ENCODE data around the gene KDF1. TPM values are rescaled to one million over a fixed set of nuclear protein-coding genes. Genes with fewer than 3 reads are reported as not detected.

The KDF1 gene
- total RNA-seq, 1 experiment from 2014 or later = 23.0 TPM

DNA sequence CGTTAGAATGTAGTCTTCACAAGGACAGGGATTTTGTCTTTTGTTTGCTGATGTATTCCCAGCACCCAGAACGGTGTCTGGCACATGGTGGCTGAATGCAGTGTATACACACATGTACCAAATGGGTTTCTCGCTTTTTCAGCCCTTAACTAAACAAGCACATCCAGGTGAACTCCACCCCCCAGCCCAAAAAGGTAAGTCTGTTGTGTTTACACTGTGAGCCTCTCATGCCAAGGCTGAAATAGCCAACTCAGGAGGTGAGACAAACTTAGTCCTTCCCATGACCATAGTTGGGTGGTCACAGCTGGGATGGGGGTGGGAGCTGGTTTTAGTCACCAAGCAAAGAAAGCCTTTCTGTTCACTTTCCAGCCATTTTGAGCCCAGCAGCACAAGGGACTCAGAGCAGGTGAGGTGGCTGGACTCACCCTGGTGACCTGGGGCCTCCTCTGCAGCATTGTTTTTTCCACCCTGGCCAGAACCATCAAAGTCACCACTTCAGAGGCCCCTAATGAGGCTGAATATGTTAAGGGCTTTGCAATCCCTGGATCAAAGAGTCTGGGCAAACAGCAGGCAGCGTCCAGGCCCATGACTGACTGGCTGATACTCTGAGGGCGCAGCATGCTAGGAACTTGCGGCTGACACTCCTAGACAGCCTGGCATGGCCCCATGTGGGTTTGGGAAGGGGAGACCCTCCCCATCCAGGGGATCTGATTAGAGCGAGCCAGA is 43.6 kb upstream of the KDF1 start:
- H3K4me2 ChIP-seq (ENCODE audit: low read length) = peak overlapping the region; percentile 5; the same call in 1 of the 2 replicates
- 0 out of 2 replicates have a peak, but pooled peaks have one; percentile 4 for TF ChIP-seq POLR2AphosphoS5 (IDR thresholded peaks at IDR 0.05; ENCODE audit: low read depth, low read length)
- no peak for TF ChIP-seq POLR2A (IDR thresholded peaks at IDR 0.05; ENCODE audit: borderline replicate concordance, extremely low read depth, insufficient read depth, insufficient read length)

GRCh38 chr1:27001570-27002360 is 41.5 kb upstream of the KDF1 start:
- no TSS peak for BruUV-seq (replicated peaks)
- POLR2A ChIA-PET = interaction anchor here (1.0 to 4.4 kb wide), 6 partner anchors 8 to 34 kb away, joined by 3 to 22 read pairs (median 6); partner anchors contain the start of genes TENT5B and TRNP1
- H4K20me1 ChIP-seq (ENCODE audit: insufficient read depth) = no peaks in the 10 kb centered on the region; the same call in 1 of the 2 replicates
- CTCF ChIA-PET = interaction anchor here (1.1 to 1.2 kb wide), 2 partner anchors 34 to 38 kb away, joined by 3 to 4 read pairs; no protein-coding TSS in a partner anchor
- peaks cover 2% of the 10 kb centered on the region; the same call in 1 of the 2 replicates for H3K79me2 ChIP-seq (ENCODE audit: insufficient read depth, low read length)
- RAD21 ChIA-PET (ENCODE audit: low non-redundant PET in 1 of 2, low total read pairs in 2 of 2, uncharacterized antibody in 2 of 2, unreplicated experiment in 2 of 2) = no interaction called here
- H2AFZ ChIP-seq (ENCODE audit: low read depth, low read length, poor library complexity, severe bottlenecking) = no peak overlapping the region
- H3K27me3 ChIP-seq (ENCODE audit: insufficient read depth, low read length) = no peaks in the 10 kb centered on the region
- no peaks in the 10 kb centered on the region for H3K9me2 ChIP-seq (ENCODE audit: insufficient read depth)
- 0 out of 4 replicates have a peak overlapping the region, but pooled peaks of 1 of the 2 experiments have one; percentile 12 for H3K4me3 ChIP-seq (replicated peaks in 1 of 2; ENCODE audit: low read depth in 1 of 2, low read length in 2 of 2)
- H3K4me1 ChIP-seq (ENCODE audit: control insufficient read depth in 1 of 2, insufficient read depth in 2 of 2, low read length in 2 of 2) = peaks cover 74 to 97% of the 10 kb centered on the region in 2 experiments
- H3K9me3 ChIP-seq (ENCODE audit: control insufficient read depth in 1 of 2, insufficient read depth in 1 of 2, low read depth in 1 of 2, low read length in 2 of 2) = no peaks in the 10 kb centered on the region
- no peak for DNase-seq (ENCODE audit: low read depth, low spot score)
- no peak for TF ChIP-seq EGR1 (IDR thresholded peaks at IDR 0.05; ENCODE audit: low read depth)
- no peak for TF ChIP-seq SIN3A (IDR thresholded peaks at IDR 0.05; ENCODE audit: low read depth)
- no peak for TF ChIP-seq FOSL1 (IDR thresholded peaks at IDR 0.05; ENCODE audit: low read depth)
- no peak for TF ChIP-seq SRF (IDR thresholded peaks at IDR 0.05; ENCODE audit: low read depth)
- TF ChIP-seq POLR2AphosphoS5 (IDR thresholded peaks at IDR 0.05; ENCODE audit: low read depth, low read length) = peak; percentile 65
- TF ChIP-seq ATF3 (IDR thresholded peaks at IDR 0.05) = no peak
- TF ChIP-seq EZH2phosphoT487 (IDR thresholded peaks at IDR 0.05; ENCODE audit: borderline replicate concordance) = no peak
- peaks cover 0 to 6% of the 10 kb centered on the region in 2 experiments; a peak in 1 of 4 replicates for H3K36me3 ChIP-seq (ENCODE audit: control insufficient read depth in 1 of 2, insufficient read depth in 2 of 2, low read length in 2 of 2)
- H3K27ac ChIP-seq (ENCODE audit: low read depth, low read length) = peak overlapping the region; percentile 54
- peak overlapping the region; percentile 89 for H3K9ac ChIP-seq (ENCODE audit: low read length)
- intact Hi-C loops (cut with micrococcal nuclease) = no loop called here
- peak; percentile 20 for ATAC-seq
- peak overlapping the region; percentile 90 for H3K4me2 ChIP-seq (ENCODE audit: low read length)

More for the DNA sequence above, 43.6 kb upstream of the KDF1 start:
- Histone ChIP-seq H3K4me1 (ENCODE audit: control insufficient read depth in 1 of 2, insufficient read depth in 2 of 2, low read length in 2 of 2) (peaks cover 71 to 95% of the 10 kb centered on the region in 2 experiments), H3K27me3 (ENCODE audit: insufficient read depth, low read length) (no peaks in the 10 kb centered on the region), H4K20me1 (ENCODE audit: insufficient read depth) (no peaks in the 10 kb centered on the region), H3K9me2 (ENCODE audit: insufficient read depth) (no peaks in the 10 kb centered on the region), H2AFZ (ENCODE audit: low read depth, low read length, poor library complexity, severe bottlenecking) (no peak overlapping the region), H3K27ac (ENCODE audit: low read depth, low read length) (peak overlapping the region; percentile 1; the same call in 1 of the 2 replicates), H3K79me2 (ENCODE audit: insufficient read depth, low read length) (no peaks in the 10 kb centered on the region), H3K9ac (ENCODE audit: low read length) (0 out of 2 replicates have a peak overlapping the region, but pooled peaks have one; percentile 19), H3K36me3 (ENCODE audit: control insufficient read depth in 1 of 2, insufficient read depth in 2 of 2, low read length in 2 of 2) (peaks cover 0 to 6% of the 10 kb centered on the region in 2 experiments; a peak in 1 of 4 replicates), H3K9me3 (ENCODE audit: control insufficient read depth in 1 of 2, insufficient read depth in 1 of 2, low read depth in 1 of 2, low read length in 2 of 2) (no peaks in the 10 kb centered on the region), H3K4me3 (replicated peaks in 1 of 2; ENCODE audit: low read depth in 1 of 2, low read length in 2 of 2) (no peak overlapping the region)
- ATAC-seq (no peak), DNase-seq (ENCODE audit: low read depth, low spot score) (no peak)
- BruUV-seq (replicated peaks) = no TSS peak
- ChIA-PET RAD21 (ENCODE audit: low non-redundant PET in 1 of 2, low total read pairs in 2 of 2, uncharacterized antibody in 2 of 2, unreplicated experiment in 2 of 2) (no interaction called here), POLR2A (interaction anchor here (0.8 to 4.4 kb wide), 4 partner anchors 9 to 36 kb away, joined by 3 to 22 read pairs (median 5); partner anchors contain the start of genes TENT5B and TRNP1), CTCF (interaction anchor here (1.5 kb wide), 1 partner anchor 37 kb away, joined by 4 read pairs; no protein-coding TSS in a partner anchor)
- intact Hi-C loops (cut with micrococcal nuclease) = no loop called here
